Daoy (cell line): Measurements from ENCODE around the gene CNGB1. TPM values are rescaled to one million over a fixed set of nuclear protein-coding genes. Genes with fewer than 3 reads are reported as not detected.
A peak's percentile ranks its signal among the peaks of the same experiment; 100 is the strongest.
"Not testable (repeated sequence)": the region's sequence is repeated elsewhere in the genome, so short reads cannot be mapped to it uniquely, and the experiment has no call there.

Experiments
- DNase-seq: peaks from one replicate; pipeline ENCODE4 v3.0.0-alpha.2; 2015; ENCODE audit warnings: low read depth
- total RNA-seq: library from RNA; depleted of rRNA; stranded (reverse); fragments of >200 nt; shearing (Covaris generic); gene quantifications from 2 replicates; pipeline ENCODE4 v1.2.3, GENCODE V29; 2014

CNGB1 gene
- total RNA-seq, 1 experiment from 2014 or later = under 0.01 TPM

DNA sequence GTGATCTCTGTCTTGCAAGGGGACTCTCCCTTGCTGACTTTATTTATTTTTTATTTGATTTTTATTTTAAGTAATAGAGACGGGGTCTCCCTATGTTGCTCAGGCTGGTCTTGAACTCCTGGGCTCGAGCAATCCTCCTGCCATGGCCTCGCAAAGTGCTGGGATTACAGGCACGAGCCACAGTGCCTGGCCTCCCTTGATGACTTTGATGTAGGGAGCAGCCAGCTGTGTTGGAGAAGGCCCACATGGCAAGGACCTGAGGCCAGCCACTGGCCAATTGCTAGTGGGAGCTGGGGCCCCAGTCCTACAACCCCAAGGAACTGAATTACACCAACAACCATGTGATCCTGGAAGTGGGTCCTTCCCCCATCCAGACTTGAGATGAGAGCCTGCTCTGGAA, 81.8 kb downstream of the CNGB1 start:
- DNase-seq = no peak

DNA sequence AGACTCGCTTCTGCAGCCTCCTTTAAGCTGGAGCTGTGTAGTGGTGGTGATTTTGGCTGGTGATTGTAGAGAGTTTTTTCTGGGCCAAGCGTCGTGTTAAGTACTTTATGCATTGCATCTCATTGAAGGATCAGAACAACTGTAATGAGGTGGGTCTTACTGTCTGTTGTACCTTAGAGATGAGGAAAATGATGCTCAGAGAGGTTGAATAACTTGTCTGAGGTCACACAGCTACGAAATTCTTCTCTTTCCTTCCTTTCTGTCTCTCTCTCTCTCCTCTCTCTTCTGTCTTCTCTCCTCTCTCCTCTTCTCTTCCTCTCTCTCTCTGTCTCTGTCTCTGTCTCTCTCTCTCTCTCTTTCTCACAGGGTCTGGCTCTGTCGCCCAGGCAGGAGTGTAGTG, 82.8 kb downstream of the CNGB1 start:
- no peak for DNase-seq

DNA sequence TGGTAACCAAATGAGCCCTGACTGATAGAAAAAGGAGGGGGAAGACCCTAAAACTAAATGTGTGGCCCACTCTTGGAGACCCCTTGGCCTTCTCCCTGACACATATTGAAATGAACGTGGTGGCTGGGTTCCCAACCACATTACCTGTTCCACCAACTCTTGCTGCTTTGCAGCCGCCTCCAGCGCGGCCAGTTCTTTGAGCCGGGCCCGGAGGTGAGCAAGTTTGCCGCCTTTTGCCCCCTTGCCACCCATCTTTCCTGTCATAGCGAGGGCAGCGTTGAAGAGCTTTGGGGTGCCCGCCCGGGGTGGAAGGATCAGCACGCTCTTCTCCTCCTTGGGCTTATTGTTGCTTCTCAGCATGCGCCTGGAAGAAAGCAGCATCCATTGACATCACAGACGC, 83.2 kb downstream of the CNGB1 start:
- no peak for DNase-seq

DNA sequence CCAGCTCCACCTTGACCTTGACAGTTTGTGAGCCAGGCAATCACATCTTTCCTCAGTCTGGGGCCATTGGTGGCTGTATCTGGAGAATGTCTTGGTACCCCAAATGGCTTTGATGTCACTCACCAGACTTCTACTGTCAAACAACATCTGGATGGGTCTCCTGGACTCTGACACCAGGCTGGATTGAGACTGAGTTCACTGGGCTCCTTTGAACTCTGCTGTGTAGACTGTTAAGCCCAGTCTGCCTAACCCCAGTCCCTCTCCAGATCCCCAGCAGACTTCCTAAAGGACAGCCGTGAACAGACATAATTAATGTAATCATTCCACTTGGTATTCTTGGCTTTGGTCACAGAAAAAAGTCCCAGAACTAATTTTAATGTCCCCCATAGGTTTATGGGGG, 84.5 kb downstream of the CNGB1 start:
- no peak for DNase-seq

DNA sequence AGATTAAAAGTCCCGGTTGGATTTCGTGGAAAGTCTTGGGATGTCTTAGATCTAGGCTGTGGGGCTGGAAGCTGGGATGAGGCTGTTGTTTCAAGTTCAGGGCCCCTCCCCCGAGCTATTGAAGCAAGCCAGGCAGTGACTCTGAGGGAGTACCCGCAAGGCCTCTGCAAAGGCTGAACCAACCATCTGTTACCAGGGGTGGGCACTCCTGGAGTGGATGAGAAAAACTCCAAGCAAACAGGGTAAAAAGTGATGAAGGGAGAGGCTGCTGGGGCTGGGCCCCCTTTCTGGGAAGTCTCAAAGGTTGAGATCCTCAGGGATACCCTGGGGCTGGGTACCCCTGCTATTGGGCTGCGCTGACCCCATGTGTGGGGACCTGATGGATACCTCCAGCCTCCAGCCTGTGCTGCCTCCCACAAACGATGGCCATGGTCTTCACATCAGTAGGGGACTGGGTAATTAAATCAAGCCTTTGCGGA, 86.2 kb downstream of the CNGB1 start:
- no peak for DNase-seq

DNA sequence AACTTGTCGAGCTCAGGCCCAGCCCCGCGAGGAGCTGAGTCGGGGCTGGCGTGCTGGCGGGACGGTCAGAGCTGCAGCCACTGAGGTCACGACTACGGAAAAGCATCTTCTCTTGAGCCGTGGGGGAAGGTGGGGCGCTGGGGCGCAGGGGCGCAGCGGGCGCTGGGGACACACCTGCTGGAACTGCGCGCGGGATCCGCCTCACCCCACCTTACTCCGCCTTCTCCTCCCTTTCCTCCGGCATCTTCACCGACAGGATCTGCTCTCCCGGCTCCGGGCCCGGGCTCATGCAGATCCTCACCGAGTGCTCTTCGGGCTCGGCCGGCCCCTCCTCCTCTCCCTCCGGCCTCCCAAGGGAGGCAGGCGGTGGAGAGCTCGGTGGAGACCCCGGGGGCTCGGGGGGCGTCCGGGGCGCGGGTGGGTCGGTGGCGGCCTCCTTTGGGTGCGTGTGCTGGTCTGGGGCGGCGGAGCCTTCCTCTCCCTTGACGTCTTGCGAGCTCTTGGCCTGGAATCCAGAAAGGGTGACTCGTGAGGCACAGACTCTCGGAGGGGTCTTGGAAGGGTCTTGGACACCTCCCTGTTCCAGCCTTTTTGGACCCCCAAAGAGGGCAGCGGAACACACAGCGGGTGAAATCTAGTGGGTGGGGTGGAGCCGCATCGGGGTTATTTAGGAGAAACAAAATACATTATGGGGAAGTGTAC, 86.8 kb downstream of the CNGB1 start:
- DNase-seq = no peak

DNA sequence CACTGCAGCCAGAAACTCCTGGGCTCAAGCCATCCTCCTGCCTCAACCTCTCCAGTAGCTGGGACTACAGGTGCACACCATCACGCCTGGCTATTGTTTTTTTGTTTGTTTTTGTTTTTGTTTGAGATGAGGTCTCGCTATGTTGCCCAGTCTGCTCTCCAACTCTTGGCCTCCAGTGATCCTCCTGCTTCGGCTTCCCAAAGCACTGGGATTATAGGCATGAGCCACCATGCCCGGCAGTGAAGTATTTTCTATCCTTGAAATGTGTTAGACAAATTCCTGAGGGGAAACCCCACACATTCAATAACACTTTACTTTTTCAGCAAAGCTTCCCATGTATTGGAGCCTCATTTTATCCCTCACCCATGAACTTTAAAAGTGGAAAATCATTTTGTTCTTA, 87.4 kb downstream of the CNGB1 start:
- no peak for DNase-seq

DNA sequence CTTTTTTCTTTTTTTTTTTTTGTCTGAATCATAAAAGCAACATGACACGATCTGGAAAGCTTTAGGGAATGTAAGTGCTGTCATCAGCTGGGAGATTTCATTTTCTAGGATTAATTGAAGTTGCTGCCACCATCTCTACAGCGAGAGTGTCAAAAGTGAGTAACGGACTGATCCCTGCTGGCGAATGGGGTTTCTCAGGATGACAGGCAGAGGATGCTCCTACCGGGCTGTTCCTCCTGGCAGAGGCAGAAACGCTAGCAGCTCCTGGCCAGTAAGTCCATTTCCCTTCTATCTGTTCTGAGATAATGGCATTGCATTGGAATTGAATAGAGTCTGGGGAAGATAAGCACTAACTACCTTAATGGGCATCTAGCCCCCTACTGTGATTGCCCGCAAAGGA, 88.1 kb downstream of the CNGB1 start:
- no peak for DNase-seq

DNA sequence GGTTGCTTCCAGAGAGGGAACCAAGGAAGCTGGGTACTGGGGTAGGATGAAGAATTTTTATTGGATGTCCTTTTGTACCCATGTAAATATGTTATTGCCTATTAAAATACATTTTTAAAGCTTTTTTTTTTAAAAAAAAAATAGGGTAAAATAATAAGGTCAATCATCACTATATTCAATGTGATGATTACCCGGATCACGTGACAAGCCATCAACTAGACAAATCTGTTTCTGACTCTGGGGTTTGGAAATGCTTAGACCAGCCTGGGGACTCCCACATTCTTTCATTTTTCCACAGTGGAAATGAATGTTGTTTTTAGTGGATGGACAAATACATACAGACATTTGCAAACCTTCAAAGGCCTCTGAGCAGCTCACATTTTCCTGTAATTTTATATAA, 88.7 kb downstream of the CNGB1 start:
- DNase-seq = no peak

DNA sequence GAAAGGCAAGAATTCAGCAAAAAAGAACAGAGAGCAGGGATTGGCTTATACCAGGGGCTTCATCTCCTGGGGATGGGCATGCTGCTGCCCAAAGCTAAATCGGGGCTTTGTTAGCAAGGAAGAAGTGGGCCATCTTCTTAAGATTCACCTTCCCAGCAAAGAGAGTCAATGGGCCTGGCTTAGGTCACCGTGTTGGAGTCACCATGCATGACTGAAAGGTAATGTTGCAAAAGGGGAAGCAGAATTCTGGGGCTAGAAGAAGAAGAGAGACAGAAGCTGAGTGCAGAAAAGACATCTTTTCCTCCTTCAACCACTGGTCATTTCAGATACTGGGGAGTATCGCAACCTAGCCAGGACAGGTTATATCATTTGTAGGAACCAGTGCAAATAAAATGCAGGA, 92.3 kb downstream of the CNGB1 start:
- DNase-seq = no peak

DNA sequence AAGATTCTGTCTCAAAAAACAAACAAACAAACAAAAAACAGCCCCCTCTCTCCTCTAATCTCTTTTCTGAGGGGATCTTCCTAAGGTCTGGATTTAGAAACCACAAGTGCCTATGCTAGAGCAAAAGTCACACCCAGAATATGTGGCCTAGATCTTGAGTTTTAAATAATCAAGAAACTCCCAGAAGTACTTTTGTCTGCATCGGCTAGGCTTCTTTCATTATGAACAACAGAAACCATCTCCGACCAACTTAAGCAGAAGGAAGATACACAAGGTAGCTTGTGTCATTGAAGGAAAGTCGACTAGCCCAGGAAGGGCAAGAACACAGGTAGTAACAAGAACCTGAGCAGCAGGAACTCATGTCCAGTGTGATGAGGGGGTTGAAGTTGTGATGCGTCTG, 94.7 kb downstream of the CNGB1 start:
- DNase-seq = no peak

DNA sequence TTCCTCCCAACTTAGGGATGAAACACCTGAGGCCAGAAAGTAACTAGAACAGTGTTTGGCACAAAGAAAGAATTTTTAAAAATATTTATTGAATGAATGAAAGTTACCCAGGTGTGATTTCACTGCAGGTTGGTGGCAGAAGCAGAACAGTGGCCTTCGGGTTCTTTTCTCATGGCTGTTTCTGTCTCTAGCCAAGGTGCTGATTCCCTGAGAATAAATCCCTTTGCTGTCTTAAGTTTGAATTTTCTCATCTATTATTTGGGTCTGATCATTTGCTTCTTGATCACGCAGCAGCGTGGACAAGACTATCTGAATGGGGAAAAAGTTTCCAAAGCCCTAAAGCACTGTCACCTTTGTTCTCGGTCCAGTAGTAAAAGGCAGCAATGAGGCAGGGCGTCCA, 95.6 kb downstream of the CNGB1 start:
- no peak for DNase-seq

DNA sequence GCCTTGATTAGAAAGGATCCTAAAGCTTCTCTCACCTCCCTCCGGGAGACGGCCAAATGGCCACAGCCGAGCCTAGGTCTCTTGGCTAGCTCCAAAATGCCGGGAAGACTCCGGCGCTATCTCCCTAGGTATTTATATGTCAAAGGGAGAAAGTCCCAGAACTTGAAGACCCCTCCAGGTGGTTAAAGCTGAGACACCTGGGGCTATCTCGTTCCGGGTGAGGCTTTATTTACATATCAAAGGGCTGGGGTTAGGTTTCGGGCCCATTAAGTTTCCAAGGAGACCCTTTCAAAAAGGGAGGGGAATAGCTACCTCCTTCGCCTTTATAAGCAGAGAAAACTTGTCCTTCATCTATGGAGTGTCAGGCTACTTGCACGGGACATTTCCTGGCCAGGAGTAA, 97.7 kb downstream of the CNGB1 start:
- DNase-seq = no peak

DNA sequence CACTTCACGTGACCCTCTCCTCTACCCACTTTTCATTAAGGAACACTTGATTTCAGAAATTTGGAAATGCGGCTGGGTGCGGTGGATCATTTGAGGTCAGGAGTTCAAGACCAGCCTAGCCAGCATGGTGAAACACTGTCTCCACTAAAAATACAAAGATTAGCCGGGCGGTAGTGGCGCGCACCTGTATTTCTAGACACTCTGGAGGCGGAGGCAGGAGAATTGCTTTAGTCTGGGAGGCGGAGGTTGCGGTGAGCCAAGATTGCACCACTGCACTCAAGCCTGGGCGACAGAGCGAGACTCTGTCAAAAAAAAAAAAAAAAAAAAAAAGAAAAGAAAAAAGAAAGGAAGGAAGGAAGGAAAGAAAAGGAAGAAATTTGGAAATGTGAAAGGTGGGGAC, 98.2 kb downstream of the CNGB1 start:
- DNase-seq = not testable (repeated sequence)

DNA sequence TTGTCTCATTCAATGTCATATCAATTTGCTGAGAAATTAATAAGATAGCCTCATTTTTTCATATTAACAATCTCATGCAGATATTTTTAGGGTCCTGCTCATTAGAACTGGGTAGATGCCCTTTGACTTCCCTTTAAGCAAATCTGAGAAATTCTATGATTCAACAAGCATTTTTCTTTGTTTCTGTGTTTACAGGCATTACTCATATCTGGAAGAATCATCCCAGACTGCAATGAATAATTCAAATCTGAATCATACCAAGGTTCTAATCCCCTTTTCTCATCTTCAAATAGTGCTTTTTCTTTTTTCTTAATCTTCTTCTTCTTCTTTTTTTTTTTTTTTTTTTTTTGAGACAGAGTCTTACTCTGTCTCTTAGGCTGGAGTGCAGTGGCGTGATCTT, 99.5 kb downstream of the CNGB1 start:
- no peak for DNase-seq

DNA sequence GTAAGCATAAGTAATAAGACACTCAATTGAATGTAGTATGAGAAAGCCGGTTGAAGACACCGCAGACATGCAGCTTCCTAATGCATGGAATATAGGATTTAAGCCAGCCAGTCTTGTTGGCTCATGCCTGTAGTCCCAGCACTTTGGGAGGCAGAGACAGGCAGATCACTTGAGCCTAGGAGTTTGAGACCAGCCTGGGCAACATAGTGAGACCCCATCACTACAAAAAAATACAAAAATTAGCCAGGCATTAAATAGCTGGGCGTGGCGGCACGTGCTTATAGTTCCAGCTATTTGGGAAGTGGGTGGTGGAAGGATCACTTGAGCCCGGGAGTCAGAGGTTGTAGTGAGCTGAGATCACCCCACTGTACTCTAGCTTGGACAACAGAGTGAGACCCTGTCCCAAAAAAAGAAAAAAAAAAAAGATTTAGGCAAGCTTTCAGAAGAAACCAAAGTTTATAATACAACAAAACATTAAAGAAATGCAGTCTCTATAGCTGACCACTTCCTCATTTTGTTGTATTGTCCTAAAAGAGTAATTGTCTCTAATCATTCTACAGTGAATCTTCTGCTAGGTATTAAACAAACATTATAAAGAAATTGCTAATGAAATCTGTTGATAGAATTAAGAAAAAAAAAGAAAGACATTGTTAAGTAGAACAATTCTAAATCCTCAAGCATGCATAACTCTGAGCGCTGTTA, 100.0 kb downstream of the CNGB1 start:
- DNase-seq = no peak

DNA sequence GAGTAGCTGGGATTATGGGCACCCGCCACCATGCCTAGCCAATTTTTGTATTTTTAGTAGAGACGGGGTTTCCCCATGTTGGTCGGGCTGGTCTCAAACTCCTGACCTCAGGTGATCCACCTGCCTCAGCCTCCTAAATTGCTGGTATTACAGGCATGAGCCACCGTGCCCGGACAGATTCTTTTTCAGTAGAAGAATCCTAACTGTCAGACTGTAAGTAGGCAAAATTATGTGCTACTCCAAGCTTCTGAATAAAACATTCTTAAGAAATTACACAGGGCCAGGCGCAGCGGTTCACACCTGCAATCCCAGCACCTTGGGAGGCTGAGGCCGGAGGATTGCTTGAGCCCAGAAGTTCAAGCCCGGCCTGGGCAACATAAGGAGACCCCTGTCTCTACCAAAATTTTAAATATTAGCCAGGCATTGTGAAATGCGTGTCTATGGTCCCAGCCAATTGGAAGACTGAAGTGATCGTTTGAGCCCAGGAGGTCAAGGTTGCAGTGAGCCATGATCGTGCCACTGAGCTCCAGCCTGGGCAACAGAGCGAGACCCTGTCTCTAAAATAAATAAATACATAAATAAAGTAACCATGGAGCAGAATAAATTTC, 101.9 kb downstream of the CNGB1 start:
- no peak for DNase-seq

DNA sequence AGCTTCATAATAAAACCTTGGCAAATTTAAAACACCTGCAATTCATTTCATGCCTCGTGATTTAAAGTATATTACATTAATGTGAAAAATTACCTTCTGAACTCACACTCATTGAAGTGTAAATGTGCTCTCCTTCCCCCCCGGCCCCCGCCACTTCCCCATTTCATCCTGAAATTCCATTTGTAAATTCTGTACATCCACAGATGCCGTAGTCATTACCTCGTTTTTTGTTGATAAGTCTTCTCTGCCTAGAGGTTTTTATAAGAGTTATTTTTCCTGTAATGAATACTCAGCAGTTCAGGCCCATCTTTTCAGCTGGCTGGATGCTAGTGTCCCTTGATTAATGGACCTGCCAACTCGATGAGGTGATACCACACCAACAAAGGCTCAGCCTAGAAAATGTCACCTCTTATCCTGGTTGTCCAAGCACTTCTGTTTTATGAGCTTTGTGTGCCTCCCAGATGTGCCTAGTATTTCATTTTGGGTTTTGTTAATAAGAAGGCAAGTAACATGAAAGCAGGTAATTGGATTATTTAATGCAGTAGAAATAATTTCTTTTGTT, 103.8 kb downstream of the CNGB1 start:
- no peak for DNase-seq

DNA sequence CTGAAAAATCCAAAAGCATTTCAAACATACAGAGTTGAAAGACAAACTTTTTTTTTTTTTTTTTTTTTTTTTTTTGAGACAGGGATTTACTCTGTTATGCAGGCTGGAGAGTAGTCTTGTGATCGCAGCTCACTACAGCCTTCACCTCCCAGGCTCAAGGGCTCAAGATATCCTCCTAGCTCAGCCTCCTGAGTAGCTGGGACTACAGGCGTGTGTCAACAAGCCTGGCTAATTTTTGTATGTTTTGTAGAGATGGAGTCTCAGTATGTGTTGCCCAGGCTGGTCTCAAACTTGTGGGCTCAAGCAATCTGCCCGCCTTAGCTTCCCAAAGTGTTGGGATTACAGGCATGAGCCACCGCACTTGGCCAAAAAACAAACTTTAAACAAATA, 104.4 kb downstream of the CNGB1 start:
- DNase-seq = no peak

DNA sequence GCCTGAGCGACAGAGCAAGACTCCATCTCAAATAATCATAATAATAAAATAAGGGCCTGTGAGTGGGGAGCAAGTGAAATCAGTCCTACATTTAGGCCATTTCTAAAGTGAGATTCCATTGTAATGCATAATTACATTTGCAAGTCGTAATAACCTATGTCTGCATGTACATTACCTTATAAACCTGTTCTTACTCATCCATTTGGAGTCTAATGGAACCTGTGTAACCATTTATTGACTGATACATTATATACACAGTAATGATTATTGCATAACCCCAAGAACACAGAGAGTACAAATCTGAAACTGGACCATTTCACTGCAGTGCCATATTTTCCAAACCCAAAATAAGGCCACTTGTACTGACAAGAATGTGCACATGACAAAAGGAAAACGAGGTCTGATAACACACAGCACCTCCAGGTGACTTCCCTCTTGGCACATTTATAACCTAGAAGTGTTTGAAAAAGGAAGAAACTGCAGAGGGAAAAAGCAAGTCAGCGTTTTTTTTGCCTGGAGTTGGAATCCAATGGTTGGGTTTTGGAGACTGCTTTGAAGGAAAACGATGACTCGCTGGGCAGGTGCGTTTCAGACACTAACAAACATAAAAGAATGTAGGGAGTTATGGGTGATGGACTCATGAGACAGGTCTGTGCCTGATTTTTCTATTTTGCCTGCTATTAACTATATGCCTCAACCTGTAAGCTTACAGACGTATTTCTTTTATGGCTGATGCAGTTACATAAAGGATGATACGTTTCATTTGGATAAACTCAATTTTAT, 105.0 kb downstream of the CNGB1 start:
- DNase-seq = no peak

DNA sequence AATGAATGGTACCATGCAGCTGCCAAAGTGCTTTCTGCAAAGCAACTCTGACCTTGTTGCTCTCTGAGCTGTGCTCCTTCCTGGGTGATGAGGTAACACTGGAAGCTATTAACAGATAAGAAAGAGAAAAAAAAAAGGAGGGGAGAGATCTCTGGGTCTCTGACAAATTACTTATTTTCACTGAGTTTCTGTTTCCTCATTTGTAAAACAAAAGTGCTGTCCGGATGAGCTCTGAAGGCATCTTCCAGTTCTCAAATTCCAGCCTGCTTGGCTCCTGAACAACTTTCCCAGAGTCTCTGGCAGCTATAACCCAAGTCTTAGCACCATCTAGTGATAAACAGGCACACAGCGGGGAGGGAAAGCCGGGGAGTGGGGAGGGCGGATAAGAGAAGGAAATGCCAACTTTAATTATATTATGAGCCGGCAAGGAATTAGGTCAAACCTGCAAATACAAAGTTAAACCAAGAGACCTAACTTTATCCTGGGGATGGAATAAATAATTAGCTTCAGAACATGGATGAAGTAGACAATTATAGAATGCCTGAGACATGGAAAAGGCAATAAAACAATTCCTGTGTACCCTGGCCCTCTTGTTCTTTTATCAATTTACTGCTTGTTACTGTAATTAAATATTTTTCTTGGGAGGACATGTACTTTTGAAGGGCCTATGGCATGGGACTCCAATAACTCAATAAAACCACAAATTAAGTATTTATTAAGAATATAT, 107.3 kb downstream of the CNGB1 start:
- peak; percentile 64 for DNase-seq
